GM18508 (cell line): ENCODE results near the gene CFC1.
"Not testable (repeated sequence)": the region's sequence is repeated elsewhere in the genome, so short reads cannot be mapped to it uniquely, and the experiment has no call there.

ENCODE experiments used
- ATAC-seq: cut with Tn5 transposase; IDR thresholded peaks from one replicate; pipeline ENCODE4 v1.9.1; 2021; ENCODE audit warnings: moderate number of reproducible peaks; ENCODE audit not compliant: insufficient read depth, unreplicated experiment

Gene CFC1

DNA sequence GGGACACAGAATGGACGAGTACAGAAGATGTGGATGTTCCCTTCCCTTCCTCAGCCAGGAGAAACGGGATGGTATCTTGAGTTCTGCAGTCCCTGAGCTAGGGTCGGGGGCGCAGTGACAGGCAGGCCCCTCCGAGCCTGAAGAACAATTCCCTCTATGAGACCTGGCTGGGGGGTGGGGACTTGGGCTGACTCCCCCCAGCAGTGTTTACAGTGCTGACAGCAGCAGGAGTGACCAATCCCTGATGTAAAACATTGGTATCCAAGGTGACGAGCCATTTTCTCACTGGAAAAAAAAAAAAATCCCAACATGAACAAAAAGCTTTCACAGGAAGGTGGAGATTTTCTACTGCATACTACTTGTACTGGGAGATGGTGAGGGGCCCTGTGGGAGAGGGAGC is at the start of gene CFC1:
Gene CFC1, minus strand, starts transcription at position 183 of the 400 bp plus-strand sequence. CDS start 288 bp downstream, outside the sequence.
- not testable (repeated sequence) for ATAC-seq

DNA sequence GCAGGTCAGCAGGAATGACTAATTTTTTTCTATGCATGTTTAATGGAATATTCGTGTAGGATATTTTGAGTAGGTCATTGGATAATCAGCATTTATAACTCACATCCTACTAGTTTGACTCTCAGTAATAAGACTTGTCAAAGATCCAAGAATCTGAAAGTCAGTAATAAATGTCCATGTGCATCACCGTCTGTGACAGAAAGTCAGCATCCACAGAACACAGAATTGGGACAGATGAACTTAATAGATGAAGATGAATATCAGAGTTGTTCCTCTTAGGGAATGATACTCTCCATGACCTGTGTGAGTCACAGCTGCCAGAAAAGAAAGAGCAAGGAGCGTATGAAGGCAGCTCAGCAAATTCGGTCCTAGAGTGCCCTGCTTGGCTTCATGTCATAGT is 42.3 kb upstream of the CFC1 start:
- ATAC-seq, result not testable (repeated sequence)

DNA sequence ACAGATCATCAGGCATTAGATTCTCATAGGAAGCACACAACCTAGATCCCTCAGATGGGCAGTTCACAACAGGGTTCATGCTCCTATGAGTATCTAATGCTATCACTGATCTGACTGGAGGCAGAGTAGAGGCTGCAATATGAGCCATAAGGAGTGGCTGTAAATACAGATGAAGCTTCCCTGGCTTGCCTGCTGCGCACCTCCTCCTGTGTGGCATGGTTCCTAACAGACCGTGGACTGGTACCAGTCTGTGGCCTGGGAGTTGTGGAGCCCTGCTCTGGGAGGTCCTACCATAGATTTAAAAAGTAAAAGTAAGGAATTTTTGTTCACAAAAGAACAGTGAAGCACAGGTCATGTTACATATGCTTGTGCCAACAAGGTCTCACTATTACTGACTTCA is 39.6 kb upstream of the CFC1 start:
- not testable (repeated sequence) for ATAC-seq

- not testable (repeated sequence) for ATAC-seq
Measured at GRCh38 chr2:130628784-130629475, 29.6 kb upstream of the CFC1 start.

DNA sequence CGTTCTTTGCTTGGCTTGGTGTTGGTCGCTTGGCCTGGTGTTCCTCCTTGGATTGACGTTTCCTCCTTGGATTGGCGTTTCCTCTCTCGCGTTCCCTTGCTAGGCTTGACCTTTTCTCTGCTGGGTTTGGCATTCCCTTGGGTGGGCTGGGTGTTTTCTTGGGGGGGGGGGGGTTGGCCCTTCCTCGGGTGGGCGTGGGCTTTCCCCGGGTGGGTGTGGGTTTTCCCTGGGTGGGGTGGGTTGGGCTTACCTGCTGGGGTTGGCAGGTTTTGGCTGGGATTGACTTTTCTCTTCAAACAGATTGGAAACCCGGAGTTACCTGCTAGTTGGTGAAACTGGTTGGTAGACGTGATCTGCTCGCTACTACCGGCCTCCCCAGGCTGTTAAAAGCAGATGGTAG is 11.8 kb upstream of the CFC1 start, which contains the start of gene POTEJ:
Gene POTEJ, plus strand, starts transcription at position 301 of the 400 bp plus-strand sequence. Its CDS starts 93 bp downstream, at position 394.
- not testable (repeated sequence) for ATAC-seq

GRCh38 chr2:130610486-130610885 is 11.1 kb upstream of the CFC1 start:
- not testable (repeated sequence) for ATAC-seq

DNA sequence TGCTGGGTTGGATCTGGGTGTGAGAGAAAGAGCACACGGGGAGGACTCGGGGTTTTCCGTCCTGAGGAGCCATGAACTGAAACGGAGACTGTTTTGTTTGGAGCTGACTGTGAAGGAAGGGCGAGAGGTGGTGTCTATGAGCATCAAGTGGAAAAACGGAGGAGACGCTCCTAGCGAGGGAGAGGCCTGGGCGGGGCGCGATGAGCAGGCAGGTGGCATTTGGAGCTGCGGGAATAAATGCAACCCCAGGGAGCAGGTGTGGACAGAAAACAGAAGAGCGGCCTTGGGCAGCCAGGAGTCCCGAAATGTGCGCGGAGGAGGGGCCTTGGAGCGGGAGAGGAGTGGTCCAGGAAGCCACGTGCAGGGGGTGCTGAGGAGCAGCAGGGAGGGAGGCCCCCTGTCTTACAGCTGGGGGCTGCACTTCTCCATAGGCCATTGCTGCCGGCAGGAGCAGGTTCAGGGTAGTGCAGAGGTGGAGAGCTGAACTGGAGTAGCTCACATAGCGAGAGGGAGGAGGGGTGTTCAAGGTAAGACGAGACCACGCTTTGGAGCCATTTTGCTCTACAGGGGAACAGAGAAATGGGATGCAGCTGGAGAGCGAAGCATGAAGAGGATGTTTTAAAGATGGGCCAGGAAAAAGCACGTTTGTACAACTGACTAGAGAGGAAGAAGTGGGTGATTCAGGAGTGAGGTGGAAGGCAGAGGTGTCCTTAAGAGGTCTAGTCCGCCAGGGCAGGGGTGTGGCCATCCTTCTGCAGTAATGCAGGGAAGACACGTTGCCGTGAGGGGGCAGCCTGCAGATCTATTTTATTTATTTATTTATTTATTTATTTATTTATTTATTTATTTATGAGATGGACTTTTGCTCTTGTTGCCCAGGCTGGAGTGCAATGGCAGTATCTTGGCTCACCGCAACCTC is 9.9 kb upstream of the CFC1 start:
- not testable (repeated sequence) for ATAC-seq

- not testable (repeated sequence) for ATAC-seq
Measured at GRCh38 chr2:130608276-130609001, 9.1 kb upstream of the CFC1 start.

GRCh38 chr2:130601648-130602302 is 2.4 kb upstream of the CFC1 start:
- not testable (repeated sequence) for ATAC-seq

- ATAC-seq, result not testable (repeated sequence)
Measured at GRCh38 chr2:130599926-130600325, 551 bp upstream of the CFC1 start.

- not testable (repeated sequence) for ATAC-seq
Measured at GRCh38 chr2:130598463-130598862, 912 bp downstream of the CFC1 start.

GRCh38 chr2:130597994-130598393 is 1.4 kb downstream of the CFC1 start:
- not testable (repeated sequence) for ATAC-seq

DNA sequence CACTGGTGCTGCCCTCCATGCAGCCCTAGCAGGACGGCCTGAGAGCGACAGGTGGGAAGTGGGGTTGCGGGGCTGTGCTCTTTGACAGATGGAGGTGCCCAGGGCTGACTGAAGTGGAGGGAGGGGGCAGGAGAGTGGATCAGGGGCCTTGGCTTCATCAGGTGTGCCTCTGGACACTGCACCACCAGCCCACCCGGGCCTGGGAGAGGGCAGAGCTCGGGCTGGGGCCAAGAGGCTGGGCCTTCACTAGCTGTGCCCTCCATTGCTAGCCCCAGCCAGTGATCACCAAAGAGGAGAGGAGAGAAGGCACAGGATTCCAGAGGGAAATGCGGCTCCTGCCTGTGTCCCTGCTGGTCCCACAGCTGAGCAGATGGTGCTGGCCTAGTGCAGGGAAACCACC is 2.6 kb downstream of the CFC1 start:
- not testable (repeated sequence) for ATAC-seq

GRCh38 chr2:130594011-130594410 is 5.4 kb downstream of the CFC1 start:
- not testable (repeated sequence) for ATAC-seq

DNA sequence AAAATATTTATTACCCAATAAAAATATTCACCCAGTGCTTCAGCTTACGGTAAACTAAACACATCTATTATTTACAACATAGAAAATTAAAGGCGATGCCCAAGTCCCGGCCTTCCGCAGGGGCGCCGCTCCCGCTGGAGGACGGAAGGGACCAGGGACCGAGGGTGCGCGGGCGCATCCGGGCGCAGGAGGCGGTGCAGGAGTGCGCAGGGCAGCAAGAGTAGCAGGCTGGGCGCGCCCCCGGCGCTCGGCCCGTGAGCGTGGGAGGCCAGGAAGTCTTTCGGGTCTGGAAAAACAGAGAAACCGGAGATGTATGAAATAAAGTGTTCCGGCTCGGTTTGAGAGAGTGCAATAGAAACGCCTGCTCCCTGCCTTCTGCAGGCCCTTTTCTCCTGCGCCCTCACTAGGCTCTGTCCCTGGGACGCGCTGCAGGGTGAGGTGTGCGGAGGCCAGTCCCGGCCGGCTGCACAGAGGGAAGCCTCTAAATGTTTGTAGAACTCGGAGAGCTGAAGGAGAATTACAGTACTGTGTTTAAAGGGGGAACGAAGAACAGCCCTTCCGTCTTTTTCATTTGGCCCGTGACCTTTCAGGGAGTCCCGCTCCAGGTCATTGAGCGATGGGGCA is 6.5 kb downstream of the CFC1 start:
- not testable (repeated sequence) for ATAC-seq

GRCh38 chr2:130590842-130591359 is 8.5 kb downstream of the CFC1 start:
- not testable (repeated sequence) for ATAC-seq

DNA sequence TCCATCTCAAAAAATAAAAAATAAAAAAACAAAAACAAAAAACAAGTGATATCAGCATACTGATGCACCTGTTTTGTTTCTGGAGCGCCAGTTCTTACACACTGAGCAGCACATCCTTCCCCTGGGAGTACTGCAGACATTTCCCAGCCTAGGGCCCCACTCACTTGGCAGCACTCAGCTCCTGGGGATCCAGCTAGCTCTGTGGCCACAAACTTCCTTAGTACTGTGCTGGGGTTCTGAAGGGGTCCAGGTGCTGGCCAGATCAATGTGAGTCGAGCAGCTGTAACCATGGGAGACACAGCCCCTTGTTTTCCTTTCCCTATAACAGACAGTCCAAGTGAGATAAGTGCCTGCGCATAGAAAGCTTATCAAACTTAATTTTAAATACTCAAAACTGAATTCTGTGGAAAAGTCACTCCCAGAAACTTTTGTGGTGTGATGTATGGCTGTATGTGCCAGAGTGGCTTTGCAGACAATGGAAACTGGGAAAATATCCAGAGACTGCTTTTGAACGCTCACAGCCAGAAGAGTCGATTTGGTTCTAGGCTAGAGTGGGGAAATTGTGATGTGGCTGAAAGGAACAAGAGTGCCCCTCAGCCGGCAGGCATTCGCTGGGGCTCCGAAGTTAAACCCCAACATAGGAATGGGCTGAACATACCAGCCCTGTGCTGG is 9.1 kb downstream of the CFC1 start:
- not testable (repeated sequence) for ATAC-seq

DNA sequence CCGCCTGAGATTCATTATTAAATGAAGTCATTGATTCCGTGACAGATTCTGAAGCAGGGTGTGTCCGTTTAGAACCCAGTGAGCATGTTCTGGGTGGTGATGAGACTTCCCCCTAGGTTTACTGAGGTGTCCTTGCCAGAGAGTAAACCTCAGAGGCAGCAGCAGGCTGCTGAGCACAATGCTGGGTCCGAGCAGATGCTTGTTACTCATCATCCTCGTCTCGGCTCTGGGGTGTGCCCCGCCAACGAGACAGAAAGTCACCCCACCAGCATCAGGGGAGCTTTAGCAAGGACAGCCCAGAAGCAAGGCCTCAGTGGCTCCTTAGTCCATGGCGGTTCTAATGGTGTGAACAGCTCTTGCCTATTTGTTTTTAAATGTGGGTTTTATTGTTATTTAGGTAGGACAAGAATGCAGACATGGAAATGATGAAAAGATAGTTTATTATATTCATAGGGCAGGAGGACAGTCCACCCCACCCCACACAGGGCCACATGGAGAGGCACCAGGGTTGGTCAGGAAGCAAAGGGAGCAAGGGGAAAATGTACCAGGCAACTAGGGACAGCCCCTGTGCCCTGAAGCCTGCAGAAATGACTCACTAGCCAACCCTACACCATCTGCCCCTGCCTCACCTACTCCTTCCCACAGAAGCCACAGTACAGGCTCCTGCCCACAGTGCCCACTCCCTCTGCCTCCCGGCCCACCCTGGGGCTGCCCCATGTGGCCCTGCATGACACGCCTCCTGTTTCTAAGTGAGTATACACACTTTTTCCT is 10.5 kb downstream of the CFC1 start:
- ATAC-seq, result not testable (repeated sequence)
